GM19240 (cell line): ENCODE data around the gene CIART.
"Not testable (repeated sequence)": the region's sequence is repeated elsewhere in the genome, so short reads cannot be mapped to it uniquely, and the experiment has no call there.

Source experiments
- DNase-seq: peaks from one replicate; pipeline ENCODE4 v3.0.0; 2011; ENCODE audit warnings: low spot score; ENCODE audit not compliant: insufficient read length

Gene CIART

DNA sequence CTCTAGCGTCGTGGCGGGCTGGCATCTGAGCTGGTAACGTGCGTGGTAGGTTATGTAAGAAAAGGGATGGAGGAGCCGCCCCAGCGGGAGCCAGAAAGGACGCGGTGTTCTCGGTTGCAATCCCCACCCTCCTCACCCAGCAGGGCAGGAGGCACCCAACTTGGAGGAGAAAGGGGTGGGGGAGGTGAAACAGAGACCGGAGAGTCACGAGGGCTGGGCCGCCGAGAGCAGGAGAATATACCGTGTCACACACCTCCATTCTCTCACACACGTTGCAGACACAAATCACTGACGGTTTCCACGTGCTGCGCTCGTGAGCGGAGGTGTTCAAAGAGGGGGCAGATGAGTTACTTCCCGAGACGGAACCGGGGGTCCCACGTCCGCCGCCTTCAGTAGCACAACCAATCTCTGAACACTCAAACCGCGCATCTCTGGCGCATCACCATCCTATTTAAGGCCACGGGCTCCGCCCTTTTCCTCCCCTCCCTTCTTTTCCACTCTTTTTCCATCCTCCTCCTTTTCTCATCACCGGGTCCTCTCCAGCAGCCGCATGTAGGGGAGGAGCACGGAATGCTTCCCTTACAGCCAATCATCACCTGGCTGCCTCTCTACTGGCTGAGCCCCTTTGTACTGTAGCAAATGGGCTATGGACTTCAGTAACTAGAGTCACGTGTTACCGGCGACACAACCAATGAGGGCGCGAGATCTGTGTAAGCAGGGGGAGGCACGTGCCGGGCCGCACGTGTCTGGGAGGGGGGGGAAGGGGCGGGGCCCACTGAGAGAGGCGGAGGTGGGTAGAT is at the start of gene CIART:
Gene CIART (plus strand): TSS at position 797 of the 800 bp plus-strand sequence. CDS start 714 bp downstream, outside the sequence.
- peak; percentile 22 for DNase-seq

DNA sequence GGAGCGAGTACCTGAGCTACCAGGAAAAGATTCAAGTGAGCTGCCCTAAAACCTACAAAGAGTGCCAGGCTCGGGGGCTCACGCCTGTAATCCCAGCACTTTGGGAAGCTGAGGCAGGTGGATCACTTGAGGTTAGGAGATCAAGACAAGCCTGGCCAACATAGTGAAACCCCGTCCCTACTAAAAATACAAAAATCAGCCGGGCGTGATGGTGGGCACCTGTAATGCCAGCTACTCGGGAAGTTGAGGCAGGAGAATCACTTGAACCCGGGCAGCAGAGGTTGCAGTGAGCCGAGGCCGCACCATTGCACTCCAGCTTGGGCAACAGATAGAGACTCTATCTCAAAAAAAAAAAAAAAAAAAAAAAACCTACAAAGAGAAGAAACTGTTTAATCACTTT is 49.4 kb upstream of the CIART start:
- DNase-seq, result not testable (repeated sequence)

DNA sequence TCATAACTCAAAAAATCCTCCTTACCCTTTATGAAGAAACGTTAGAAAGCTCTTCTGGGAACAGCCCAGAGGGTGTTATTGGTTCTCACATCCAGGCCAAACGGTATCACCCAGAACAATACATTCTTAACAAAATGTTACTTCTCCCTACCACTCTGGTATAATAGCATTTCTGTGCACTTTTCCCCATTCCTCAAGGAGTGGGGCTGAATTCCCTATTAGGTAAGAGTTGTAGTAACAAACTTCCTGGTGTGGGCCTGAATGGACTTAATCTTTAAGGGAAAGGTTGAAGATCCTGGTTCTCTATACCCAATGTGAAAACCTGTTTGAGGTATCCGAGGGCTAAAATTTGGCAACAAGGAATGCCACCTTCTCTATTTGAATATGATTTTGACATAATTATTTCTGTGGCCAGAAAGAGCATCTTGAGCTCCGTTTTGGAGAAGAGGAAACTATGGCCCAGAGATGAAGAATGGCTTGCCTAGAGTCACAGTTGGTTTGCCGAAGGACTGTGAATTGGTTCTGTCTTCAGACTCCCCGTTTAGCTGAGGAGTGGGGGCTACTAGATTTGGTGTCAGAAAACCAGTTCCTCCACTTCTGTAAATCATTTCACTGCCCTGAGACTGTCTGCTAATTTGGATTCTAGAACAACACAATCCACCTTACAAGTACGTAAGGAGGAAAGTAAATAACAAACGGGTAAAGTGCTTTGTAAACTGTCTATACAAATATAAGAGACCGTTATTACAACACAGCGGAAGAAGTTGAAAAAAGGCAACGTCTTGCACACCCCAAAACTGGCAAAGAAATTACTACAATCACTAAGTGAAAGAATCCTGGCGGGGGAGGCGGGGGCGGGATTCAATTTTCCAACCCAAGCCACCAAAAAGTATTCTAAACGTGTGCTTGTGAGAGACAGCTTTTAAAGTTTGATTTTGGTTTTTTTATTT is 48.7 kb upstream of the CIART start:
- DNase-seq, result no peak

GRCh38 chr1:150234309-150234565 is 48.1 kb upstream of the CIART start:
- DNase-seq, result no peak

DNA sequence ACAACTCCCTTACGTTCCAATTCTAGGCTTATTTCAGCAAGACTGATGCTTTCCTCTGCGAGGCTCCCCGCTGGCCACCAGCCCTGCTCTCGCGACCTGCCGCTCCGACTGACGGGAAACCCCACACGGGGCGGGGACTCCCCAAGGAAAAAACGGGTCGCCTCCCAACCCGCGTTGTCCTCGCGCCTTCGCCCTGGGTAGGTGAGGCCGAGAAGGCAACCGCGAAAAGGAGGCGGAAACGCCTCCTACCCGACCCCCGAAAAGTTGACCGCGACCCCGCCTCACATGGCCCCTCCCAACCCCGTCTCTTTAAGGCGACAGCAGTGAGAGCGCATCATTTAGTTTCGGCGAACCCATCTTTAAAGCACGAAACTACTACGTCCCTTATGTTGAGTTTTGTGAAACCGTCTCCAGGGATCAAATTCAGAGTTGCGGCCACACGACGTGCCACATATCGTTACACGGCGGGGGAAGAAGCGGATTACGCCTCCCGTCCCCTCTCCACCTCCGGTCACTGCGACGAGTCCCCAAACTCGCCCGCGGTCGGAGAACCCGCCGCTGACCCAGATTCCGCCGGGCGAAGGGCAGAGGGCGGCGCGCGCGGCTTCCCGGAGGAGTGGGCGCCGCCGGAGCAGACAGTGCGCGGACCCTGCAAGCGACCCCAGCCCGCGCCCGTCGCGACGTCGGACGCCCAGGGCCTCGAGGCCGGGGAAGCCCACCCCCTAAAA is 47.6 kb upstream of the CIART start:
- peak; percentile 52 for DNase-seq

DNA sequence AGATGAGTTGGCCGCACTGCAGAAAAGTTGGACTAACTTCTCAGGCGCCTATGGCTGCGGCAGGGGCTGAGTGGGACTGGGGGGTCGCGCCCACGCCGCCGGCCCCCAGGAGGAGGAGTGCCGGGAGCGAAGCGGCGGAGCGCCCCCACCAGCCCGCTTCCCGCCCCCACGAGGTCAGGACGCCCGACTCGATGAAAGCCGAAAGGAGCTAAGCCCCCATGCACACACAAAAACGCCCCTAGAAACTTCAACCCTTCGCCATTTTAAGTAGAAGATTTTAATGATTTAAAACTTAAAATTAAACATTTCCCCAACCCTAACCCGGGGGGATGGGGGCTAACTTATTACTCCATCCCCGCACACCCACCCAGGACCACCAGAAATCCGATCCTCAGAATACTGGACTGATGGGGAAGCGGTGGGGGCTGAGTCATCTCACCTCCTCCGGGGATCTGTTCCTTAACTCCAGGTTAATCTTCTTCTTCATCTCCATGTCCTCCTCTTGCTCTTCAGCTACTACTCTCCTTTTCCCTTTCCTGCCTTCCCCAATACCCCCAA is 47.0 kb upstream of the CIART start:
- DNase-seq, result no peak

- DNase-seq, result peak; percentile 84
These were observed 46.3 kb upstream of the CIART start, which contains the start of gene ANP32E for GRCh38 chr1:150235852-150236613. ANP32E (minus strand) TSS chr1:150236112; CDS start chr1:150235786, 326 bp downstream.

GRCh38 chr1:150236614-150237100 is 45.7 kb upstream of the CIART start:
- DNase-seq, result no peak

DNA sequence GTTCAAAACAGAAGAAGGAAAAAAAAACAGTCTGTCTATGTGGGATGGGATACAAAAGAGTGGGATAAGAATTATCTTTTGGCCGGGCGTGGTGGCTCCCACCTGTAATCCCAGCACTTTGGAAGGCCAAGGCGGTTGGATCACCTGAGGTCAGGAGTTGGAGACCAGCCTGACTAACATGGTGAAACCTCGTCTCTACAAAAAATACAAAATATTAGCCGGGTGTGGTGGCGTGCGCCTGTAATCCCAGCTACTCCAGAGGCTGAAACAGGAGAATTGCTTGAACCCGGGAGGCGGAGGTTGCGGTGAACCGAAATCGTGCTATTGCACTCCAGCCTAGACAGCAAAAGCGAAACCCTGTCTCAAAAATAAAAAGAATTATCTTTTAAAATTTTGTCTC is 45.2 kb upstream of the CIART start:
- DNase-seq, result not testable (repeated sequence)

- no peak for DNase-seq
These were observed 44.6 kb upstream of the CIART start for GRCh38 chr1:150237746-150238145.

DNA sequence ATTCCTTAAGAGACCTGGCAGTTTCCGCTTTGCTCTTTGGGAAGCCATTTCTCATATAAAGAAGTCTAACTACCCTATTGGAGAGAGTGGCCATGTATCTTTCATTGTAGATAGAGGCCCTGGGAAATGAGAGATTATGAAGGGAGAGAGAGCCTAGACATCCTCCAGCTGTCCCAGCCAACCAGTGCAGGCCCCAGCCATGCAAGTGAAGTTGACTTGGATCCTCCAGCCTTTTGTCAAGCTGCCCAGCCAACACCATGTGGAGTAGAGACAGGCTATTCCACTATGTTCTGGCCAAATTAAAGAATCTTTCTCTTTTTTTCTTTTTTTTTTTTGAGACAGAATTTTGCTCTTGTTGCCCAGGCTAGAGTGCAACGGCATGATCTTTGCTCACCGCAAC is 39.4 kb upstream of the CIART start:
- no peak for DNase-seq

DNA sequence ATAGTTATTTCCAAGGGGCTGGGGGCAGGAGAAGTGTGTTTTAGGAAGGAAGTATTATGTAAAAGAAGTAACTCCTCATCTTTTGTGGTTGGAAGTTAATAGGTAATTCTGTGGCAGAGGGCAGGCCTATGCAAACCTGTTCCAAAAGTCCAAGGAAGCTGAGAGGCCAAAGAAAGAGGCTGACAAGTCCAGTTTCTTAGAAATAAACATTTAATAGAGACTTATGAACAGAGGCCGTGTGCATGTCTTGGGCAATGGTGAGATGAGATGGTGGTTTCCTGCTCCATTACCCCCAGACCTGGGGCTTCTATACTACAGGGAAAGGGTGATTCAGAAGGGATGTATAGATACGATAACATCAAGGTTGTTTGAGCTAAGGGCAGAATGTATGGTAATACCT is 32.4 kb upstream of the CIART start:
- no peak for DNase-seq

GRCh38 chr1:150256198-150256553 is 26.2 kb upstream of the CIART start:
- no peak for DNase-seq

GRCh38 chr1:150256554-150257341 is 25.6 kb upstream of the CIART start:
- DNase-seq, result no peak

DNA sequence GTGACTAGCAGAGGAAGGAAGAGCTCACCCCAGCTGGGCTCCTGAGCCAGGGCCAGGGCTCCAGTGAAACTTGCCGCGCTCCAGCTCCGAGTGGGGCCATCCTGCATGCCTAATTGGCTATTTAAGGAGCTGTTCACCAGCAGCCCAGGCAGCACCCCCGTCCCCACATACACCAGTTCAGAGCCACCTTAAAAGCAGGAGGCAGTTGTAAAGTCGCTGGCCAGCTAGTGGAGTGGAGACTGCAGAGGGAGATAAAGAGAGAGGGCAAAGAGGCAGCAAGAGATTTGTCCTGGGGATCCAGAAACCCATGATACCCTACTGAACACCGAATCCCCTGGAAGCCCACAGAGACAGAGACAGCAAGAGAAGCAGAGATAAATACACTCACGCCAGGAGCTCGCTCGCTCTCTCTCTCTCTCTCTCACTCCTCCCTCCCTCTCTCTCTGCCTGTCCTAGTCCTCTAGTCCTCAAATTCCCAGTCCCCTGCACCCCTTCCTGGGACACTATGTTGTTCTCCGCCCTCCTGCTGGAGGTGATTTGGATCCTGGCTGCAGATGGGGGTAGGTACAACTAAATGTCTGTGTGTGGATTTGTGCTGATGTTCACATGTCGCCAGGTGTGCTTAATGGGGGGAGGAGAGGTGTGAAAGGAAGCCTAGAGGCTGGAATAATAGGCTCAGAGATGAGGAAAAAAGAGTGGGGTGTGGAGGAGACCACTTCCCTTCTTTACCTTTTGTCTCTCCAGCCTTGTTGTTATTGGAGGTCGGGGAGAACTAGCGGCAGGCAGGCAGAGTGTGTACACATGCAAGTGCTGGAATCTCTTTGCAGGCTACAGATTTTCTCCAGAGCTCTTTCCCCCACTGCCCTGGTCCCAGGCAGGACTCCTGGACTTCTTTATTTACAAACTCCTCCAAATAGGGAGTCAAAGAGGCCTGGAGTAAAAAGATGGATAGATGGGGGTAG is 24.4 kb upstream of the CIART start, which contains the start of gene CA14:
Gene CA14 (plus strand): TSS at position 151 of the 962 bp plus-strand sequence. CDS start 355 bp downstream, at position 506.
- DNase-seq, result no peak

DNA sequence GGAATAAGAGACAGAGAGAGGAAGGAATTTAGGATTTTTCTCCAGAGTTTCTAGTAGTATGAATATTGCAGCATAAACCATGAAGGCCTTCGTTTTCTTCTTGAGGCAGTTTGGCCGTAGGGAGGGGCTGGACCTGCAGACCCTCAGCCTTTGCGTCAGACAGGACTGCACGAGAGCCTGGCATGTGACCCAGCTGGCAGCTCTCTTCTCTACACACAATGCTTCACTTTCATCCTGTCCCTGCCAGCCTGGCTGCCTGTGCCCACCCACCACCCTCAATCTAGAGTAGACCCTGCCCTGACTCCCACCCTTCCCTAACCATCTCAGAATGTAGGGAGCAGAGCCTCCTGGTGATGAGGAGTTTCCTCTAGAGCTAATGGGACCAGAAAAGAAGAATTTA is 23.1 kb upstream of the CIART start:
- no peak for DNase-seq

GRCh38 chr1:150259758-150260669 is 22.3 kb upstream of the CIART start:
- DNase-seq, result no peak
